ENCODE measurements around the gene FXYD3. TPM values are rescaled to one million over a fixed set of nuclear protein-coding genes. Genes with fewer than 3 reads are reported as not detected.
A peak's percentile ranks its signal among the peaks of the same experiment; 100 is the strongest.

FXYD3 gene
- total and polyA plus RNA-seq, 2 of the 13 experiments (the other 11 are each of a cell fraction or from before 2014, with no cell fraction given): 4.9 TPM; not detected in 1

GRCh38 chr19:35135389-35135909 is 19.8 kb downstream of the FXYD3 start (continued):
- TF ChIP-seq RERE (CRISPR knock-in tag; IDR thresholded peaks at IDR 0.05; ENCODE audit: low read depth) (no peak), JUND (CRISPR knock-in tag; IDR thresholded peaks at IDR 0.05) (no peak), ZBTB40 (IDR thresholded peaks at IDR 0.05) (no peak), ZBTB40 (CRISPR knock-in tag; IDR thresholded peaks at IDR 0.05) (no peak), ZSCAN21 (CRISPR knock-in tag; IDR thresholded peaks at IDR 0.05; ENCODE audit: borderline replicate concordance) (no peak), ZNF512 (CRISPR knock-in tag; IDR thresholded peaks at IDR 0.05) (no peak), ARNT2 (CRISPR knock-in tag; IDR thresholded peaks at IDR 0.05; ENCODE audit: low read depth) (no peak), JUNB (CRISPR knock-in tag; IDR thresholded peaks at IDR 0.05; ENCODE audit: borderline replicate concordance) (no peak), ZSCAN9 (CRISPR knock-in tag; IDR thresholded peaks at IDR 0.05; ENCODE audit: borderline replicate concordance) (no peak), MTA1 (CRISPR knock-in tag; IDR thresholded peaks at IDR 0.05; ENCODE audit: borderline replicate concordance) (peak; percentile 57; the same call in 1 of the 2 replicates), ZNF577 (CRISPR knock-in tag; IDR thresholded peaks at IDR 0.05; ENCODE audit: borderline replicate concordance, low read depth) (no peak)
